ENCODE results near the gene JCHAIN. TPM values are rescaled to one million over a fixed set of nuclear protein-coding genes. Genes with fewer than 3 reads are reported as not detected.

JCHAIN gene
- total and polyA plus RNA-seq, 2 of the 13 experiments (the other 11 are each of a cell fraction or from before 2014, with no cell fraction given): not detected

- CTCF ChIA-PET (ENCODE audit: low intra/inter-chr PET ratio, low total read pairs): no interaction called here
- H3K27ac ChIP-seq (ENCODE audit: extremely low read length, insufficient read depth, low read length): no peak overlapping the region
- H3K36me3 ChIP-seq (replicated peaks in 1 of 2; ENCODE audit: control insufficient read depth in 1 of 2, insufficient read depth in 2 of 2, low read length in 2 of 2): no peaks in the 10 kb centered on the region
- 16% methylated on average over 3 of the region's 3 CpGs for WGBS (ENCODE audit: low lambda C conversion rate)
- no peaks in the 10 kb centered on the region for H3K4me1 ChIP-seq (ENCODE audit: insufficient read depth, low read length)
- in situ Hi-C loops (cut with HindIII; ENCODE audit: extremely low pct_ligation_motif_present, low pct_unique_long_range_greater_than_20kb) (no loop called here), intact Hi-C loops (cut with micrococcal nuclease; ENCODE audit: unreplicated experiment) (no loop called here)
- H3K4me2 ChIP-seq (ENCODE audit: low read depth, low read length): no peak overlapping the region
- no peaks in the 10 kb centered on the region for H3K79me2 ChIP-seq (ENCODE audit: insufficient read depth, low read length)
- H3K4me3 ChIP-seq (replicated peaks in 1 of 3; ENCODE audit: insufficient read depth in 1 of 3, low read depth in 2 of 3, low read length in 3 of 3): no peak overlapping the region
- POLR2A ChIA-PET: no interaction called here
- no peak for ATAC-seq
- H3K27me3 ChIP-seq (ENCODE audit: control insufficient read depth in 1 of 2, insufficient read depth in 2 of 2, low read length in 2 of 2): no peaks in the 10 kb centered on the region
- no peak for DNase-seq (ENCODE audit: low spot score)
- H3K9ac ChIP-seq (ENCODE audit: insufficient read depth, low read depth, low read length): no peak overlapping the region
- no peaks in the 10 kb centered on the region for H3K9me3 ChIP-seq (ENCODE audit: low read length)
- TF ChIP-seq MXI1 (IDR thresholded peaks at IDR 0.05; ENCODE audit: borderline replicate concordance, low read depth, low read length) (no peak), USF2 (IDR thresholded peaks at IDR 0.05; ENCODE audit: low read depth, low read length) (no peak), USF2 (CRISPR knock-in tag; IDR thresholded peaks at IDR 0.05; ENCODE audit: borderline replicate concordance) (no peak), CENPT (CRISPR knock-in tag; IDR thresholded peaks at IDR 0.05; ENCODE audit: low read depth) (no peak), DMAP1 (CRISPR knock-in tag; IDR thresholded peaks at IDR 0.05) (no peak), AKAP8 (CRISPR knock-in tag; IDR thresholded peaks at IDR 0.05) (no peak), CEBPG (CRISPR knock-in tag; IDR thresholded peaks at IDR 0.05) (no peak), ZNF30 (CRISPR knock-in tag; IDR thresholded peaks at IDR 0.05) (no peak), ZNF441 (CRISPR knock-in tag; IDR thresholded peaks at IDR 0.05; ENCODE audit: borderline replicate concordance) (no peak), ISX (CRISPR knock-in tag; conservative IDR thresholded peaks at IDR 0.05) (no peak), EED (CRISPR knock-in tag; IDR thresholded peaks at IDR 0.05) (no peak), NFE2L2 (IDR thresholded peaks at IDR 0.05; ENCODE audit: low read length) (no peak)
- FAIRE-seq: no peak
- H4K20me1 ChIP-seq (ENCODE audit: insufficient read depth, low read length): no peaks in the 10 kb centered on the region
- no peak overlapping the region for H2AFZ ChIP-seq (ENCODE audit: low read length)
- no TSS peak for BruUV-seq (replicated peaks)
Measured at GRCh38 chr4:70630162-70630561, 36.1 kb downstream of the JCHAIN start.
